NCI-H1436 treated with DMSO at 0.1 percent for 48 hours (cell line): ENCODE measurements around the gene GALNT9.
"Not testable (repeated sequence)": the region's sequence is repeated elsewhere in the genome, so short reads cannot be mapped to it uniquely, and the experiment has no call there.

Experiments used
- DNase-seq: peaks from one replicate; lab custom pipeline; 2025; lab: John Stamatoyannopoulos, UW

Gene GALNT9

GRCh38 chr12:132358241-132359225 is 29.1 kb upstream of the GALNT9 start:
- DNase-seq, result not testable (repeated sequence)

- DNase-seq, result no peak
Observed at GRCh38 chr12:132357623-132358186, 28.3 kb upstream of the GALNT9 start.

- no peak for DNase-seq
Observed at GRCh38 chr12:132356691-132357622, 27.6 kb upstream of the GALNT9 start.

DNA sequence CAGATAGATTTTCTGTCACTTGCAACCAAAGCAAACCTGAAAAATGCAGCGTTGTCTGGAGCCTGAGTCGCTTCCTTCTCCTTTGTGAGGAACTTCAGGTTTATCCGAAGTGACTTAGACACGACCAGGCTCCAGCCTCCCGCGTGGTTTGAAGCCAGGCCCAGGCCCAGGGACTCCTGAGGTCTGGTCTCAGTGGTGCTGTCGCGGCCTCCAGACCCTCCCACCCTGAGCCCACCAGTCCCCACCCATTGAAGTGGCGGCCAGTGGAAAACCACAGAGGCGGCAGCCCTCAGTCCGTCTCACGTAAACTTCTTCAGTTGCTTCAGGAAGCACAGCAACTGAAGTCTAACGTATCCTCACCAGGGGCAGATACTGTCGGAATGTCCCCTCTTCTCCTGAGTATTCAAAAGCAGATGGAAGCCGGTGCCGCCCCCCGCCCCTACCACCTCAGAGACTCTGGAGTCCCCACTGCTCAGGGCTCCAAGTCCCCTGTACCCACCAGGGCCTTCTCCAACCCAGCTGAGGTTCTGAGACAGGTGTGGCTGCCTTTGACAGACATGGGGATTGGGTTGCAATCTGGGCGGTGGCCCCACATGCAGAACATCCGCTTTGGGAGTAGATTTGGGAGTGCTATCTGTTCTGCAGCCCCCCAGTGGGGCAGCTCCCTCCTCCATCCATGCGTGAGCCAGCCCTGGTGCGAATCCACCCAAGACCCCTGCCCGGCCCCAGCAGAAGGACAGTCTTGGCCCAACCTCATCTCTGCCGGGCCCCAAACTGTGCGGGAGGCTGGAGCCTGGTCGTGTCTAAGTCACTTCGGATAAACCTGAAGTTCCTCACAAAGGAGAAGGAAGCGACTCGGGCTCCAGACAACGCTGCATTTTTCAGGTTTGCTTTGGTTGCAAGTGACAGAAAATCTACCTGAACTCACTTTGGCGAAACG is 26.6 kb upstream of the GALNT9 start:
- DNase-seq, result no peak

DNA sequence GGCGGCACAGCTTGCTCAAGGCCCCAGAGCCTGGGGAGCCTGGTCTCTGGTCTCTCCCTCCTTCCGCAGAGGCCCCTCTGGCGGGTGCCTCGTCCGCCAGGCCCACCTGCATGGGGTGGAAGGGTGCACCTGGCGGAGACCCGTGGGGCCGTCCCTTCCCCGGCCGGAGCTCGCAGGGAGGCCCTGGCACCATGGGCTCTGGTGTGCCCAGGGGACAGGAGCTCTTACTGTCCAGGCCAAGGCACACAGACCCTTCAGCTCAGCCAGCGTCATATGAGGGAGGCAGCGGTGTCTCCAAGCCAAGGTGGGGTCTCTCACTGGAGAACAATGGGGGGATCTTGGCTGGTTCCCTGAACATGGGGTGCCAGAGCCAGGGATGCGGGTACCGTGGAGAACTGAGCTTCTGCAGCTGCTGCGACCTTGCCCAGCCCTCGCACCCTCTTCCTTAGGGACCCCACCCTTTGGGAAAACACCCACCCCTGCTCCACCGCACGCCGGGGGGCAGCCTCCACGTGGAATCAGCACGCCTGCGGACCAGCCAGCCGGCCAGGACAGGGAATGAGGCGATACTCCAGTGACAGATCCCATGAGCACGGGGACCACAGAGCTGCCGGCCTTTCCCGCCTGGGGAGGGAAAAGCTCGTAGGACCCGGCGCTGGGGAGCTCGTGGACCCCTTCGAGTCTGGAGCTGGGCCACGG is 25.7 kb upstream of the GALNT9 start:
- DNase-seq, result no peak

DNA sequence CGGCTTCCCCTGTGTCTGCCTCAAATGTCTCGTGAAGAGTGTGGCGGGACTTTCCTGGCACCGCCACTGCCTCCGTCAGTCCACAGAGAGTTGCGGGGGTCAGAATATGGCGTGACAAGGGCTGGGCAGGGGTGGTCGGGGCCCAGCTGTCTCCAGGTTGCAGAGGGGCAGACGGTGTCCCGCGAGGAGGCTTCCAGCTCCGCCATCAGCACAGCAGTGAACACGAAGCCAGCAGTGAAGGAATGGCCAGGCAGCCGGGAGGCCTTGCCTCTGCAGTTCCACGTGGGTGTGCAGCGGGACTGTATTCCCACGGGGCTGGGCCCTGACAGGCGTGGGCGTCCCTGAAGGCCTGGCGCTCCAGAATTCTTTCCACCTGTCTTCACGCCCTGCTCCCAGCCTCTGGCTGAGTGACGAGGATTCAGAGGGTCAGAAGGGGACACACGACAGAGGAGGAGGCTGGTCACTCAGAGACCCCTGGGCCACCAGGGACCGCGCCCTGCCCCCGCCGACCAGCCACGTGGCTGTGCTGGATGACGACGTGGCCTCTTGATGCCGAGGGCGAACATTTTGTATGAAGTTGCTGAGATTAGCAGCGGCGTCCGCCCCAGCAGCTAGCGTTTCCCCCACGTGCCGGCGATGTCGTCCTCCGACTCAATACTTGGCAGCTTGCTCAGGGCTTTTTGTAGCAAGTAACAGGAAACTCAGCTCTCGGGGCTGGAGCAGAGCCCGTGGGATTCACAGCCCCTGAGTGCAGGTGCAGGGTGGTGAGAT is 25.0 kb upstream of the GALNT9 start:
- no peak for DNase-seq

DNA sequence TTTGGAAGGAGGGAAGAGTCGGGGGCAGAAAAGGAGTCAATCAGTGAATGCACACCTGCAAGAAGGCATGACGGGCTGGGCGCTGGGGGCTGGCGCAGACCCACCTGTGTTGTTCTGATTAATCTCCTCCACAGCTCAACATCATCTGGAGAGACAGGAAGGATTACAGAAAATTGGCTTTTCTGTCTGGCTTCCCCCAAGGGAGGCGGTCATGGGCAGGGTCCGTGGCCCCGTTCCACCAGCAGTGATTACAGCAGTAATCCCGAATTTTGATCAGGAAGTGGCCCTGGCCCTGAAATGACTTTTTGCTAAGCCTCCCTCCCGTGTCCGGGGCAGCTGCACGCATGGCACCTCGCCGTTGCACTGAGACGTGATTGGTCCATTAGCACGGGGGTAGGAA is 24.4 kb upstream of the GALNT9 start:
- no peak for DNase-seq

- DNase-seq, result no peak
Observed at GRCh38 chr12:132352896-132353800, 23.8 kb upstream of the GALNT9 start.

DNA sequence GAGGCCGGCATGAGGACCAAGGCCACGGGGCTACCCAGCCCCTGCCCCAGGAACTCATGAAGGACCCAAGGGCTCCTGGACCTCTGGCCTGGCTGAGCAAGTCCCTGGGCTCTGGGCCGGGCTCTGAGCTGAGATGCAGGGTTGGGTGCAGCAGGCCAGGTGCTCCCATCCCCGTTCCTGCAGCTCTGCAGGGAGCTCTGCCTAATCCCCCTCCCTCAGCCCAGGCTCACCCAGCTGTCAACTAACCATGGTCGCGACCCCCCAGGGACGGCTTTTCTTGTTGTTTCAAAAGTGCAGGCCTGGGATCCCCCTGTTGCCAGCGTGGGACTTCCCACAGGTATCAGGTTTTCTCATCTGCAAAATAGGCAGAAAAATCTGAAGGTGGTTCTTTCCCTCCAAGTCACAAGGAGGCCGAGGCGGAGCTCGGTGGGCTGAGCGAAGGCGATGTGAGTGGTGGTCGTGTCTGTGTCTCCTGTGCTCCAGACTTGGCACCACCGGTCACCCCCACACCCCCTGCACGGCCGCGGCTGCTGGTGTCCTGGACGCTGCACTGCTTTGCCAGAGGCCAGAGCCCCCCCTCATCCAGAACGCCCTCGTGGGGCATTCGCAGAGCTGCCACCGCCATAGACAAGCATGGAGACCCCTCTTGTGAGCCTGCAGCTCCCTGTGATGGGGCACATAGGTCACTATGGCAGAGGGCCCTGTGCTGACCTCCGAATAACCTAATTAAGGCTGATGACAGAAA is 22.5 kb upstream of the GALNT9 start:
- DNase-seq, result no peak

GRCh38 chr12:132349501-132350131 is 20.2 kb upstream of the GALNT9 start:
- no peak for DNase-seq

- DNase-seq, result no peak
Observed at GRCh38 chr12:132348176-132348575, 18.8 kb upstream of the GALNT9 start.

GRCh38 chr12:132347176-132347855 is 17.9 kb upstream of the GALNT9 start:
- DNase-seq, result no peak

- no peak for DNase-seq
Observed at GRCh38 chr12:132346471-132347175, 17.2 kb upstream of the GALNT9 start.

- DNase-seq, result no peak
Observed at GRCh38 chr12:132345561-132346200, 16.3 kb upstream of the GALNT9 start.

DNA sequence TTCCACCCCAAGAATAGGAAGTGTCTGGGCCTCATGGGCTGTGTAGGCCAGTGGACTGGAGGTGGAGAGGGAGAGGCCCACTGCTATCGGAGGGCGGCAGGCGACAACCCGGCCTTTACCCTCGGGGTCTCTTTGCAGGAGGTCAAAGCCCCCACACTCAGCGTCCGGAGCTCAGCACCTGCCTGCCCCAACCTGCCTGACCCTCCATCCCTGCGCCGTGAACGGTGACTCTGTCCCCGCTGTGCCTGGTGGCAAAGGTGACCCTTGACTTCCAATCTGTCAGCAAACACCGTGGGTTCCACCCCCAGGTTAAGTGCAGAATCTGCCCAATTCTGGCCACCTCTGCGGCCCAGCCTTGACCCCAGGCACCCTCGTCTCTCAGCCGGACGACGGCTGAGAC is 15.7 kb upstream of the GALNT9 start:
- no peak for DNase-seq

- no peak for DNase-seq
Observed at GRCh38 chr12:132344601-132345000, 15.2 kb upstream of the GALNT9 start.
